NCI-H226 (cell line): ENCODE results near the gene TBC1D16.
"Not testable (repeated sequence)": the region's sequence is repeated elsewhere in the genome, so short reads cannot be mapped to it uniquely, and the experiment has no call there.

Experiments used
- DNase-seq: peaks from one replicate; pipeline ENCODE4 v3.0.0-alpha.2; 2015

Gene TBC1D16

DNA sequence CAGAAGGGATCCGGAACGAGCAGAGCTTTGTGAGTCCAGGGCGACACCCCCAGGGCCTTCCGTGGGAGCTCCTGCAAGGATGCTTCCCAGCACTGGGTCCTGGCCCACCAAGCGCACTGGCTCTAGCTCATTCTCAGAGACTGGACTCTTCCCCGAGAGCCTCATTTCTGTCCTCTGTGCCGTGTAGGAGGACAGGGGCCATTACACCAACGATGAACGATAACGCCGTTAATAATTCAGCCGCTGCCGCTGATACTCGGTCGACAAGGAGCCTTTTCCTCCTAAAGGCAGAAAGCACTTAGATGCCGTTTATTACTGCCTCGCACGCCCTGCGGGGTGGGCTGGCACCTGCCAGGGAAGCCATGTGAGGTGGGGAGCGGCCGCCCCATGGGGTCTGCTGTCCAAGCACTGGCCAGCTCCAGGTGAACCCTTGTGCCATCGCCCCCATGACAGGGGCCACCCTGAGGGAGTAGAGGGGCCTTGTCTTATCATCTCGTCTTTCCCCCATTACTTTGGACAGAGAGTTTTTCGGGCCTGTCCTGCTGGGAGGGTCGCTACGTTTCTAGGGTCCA is 33.5 kb downstream of the TBC1D16 start:
- DNase-seq: no peak

DNA sequence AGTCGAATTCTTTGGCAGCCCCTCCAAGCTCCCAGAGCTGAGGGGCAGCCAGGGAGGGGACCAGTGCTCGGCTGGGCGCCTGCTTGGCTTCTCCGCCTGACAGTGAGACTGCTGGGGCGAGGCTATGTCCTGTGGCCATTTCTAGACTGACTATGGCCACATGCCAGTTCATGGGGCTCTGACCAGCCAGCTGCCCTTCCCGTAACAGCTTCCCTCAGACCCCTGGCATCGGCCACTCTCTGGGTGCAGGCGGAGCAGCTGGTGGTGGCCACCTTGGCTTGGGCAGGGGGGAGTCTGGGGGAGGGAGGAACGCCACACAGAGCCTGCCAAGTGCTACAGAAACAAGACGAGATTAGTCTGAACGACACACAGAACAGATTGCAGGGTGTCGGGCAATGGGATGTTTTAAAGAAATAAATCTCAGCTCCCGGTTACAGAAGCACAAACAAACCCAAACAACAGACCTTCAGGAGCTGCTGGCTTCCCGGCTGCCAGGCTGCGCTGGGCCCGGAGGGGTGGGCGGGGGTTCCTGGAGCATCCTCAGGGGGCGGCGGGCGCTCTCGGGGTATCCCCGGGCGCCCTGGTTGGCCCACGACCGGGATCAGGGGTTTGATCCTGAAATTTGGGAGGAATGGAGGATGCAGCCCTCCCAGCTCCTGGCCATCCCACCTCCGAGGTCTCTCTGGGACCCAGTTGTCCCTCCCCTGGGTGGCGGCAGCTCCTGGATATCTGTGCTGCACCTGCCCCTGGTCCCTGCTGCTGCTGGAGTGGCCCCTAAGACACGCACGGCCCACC is 34.5 kb downstream of the TBC1D16 start:
- no peak for DNase-seq

DNA sequence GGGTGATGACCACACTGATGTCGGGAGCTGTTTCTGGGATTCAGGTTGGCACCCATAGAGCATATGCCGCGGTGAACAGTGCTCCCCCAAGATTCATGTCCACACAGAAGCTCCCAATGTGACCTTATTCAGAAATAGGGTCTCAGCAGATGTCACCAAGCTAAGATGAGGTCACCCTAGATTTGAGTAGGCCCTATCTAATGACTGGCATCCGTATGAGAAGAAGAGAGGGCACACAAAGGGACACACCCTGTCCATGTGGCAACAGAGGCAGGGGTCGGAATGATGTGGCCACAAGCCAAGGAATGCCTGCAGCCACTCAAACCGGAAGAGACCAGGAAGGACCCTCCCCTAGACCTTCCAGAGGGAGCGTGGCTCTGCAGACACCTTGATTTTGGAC is 35.5 kb downstream of the TBC1D16 start:
- DNase-seq: no peak

DNA sequence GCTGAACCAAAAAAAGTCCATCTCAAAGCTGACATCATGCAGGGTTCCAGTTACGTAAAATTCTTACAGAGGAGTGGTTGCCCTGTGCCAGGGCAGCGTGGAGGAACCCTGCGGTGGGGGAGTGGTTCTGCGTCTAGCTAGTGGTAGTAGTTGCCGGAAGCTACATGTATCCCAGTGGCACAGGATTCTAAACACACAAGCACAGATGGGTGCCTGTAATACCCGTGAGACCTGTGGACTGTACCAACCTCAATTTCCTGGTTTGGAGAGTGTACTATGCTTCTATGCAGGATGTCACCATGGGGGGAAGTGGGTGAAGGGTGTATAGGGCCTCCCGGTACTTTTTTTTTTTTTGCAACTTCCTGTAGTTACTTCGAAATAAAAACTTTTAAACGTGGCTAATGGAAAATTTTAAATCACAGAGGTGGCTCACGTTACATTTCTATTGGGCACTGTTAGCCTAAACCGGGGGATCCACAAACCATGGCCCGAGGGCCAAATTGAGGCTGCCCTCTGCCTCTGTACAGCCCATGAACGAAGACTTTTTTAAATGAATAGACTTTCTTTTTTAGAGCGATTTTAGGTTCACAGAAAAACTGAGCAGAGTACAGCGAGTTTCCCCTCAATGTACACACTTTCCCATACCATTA is 38.5 kb downstream of the TBC1D16 start:
- DNase-seq: no peak

DNA sequence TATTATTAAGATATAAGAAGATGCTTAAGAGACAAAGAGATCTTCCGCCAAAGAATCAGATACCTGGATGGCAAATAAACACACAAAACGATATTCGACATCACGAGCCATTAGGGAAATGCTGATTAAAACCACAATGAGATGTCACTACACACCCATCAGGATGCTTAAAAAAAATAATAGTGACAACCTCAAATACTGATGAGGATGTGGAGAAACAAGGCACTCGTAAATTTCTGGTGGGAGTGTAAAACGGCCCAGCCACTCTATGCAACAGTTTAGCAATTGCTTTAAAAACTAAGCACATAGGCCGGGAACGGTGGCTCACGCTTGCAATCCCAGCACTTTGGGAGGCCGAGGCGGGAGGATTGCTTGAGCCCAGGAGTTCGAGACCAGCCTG is 39.4 kb downstream of the TBC1D16 start:
- no peak for DNase-seq

DNA sequence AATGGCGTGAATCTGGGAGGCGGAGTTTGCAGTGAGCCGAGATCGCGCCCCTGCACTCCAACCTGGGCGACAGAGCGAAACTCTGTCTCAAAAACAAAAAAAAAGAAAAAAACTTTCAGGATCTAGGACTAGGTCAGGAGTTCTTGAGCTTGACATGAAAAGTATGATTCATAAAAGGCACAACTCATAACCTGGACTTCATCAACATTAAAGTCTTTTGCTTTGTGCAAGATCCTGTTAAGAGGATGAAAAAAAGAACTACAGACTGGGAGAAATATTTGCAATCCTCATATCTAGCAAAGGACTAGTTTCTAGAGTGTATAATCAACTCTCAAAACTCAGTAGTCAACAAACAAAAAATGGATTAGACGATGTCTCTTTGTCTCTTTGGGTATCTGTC is 40.0 kb downstream of the TBC1D16 start:
- DNase-seq: no peak

DNA sequence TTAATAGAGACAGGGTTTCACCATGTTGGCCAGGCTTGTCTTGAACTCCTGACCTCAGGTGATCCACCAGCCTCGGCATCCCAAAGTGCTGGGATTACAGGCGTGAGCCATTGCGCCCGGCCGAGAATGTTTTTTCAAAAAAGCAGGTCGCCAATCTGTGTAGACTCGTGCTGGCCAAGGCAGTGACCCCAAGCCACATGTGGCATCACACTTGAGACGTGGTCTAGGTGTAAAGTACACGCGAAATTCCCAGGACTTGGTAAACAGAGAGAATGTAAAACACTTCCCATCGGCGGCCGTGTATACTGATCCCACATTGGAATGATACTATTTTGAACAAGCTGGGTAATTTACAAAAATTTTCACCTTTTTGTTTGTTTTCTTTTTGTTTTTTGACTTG is 41.1 kb downstream of the TBC1D16 start:
- no peak for DNase-seq

DNA sequence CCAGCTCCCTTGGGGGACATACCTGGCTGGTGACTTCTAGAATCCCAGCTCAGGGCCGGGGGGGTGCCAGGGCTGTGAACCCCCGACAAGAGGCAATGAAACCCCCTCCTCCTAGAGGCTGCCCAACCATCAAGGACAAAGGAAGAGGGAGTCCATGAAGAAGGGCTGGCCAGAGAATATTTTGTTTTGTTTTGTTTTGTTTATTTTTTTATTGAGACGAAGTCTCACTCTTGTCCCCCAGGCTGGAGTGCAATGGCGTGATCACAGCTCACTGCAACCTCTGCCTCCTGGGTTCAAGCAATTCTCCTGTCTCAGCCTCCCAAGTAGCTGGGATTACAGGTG is 41.5 kb downstream of the TBC1D16 start:
- not testable (repeated sequence) for DNase-seq

DNA sequence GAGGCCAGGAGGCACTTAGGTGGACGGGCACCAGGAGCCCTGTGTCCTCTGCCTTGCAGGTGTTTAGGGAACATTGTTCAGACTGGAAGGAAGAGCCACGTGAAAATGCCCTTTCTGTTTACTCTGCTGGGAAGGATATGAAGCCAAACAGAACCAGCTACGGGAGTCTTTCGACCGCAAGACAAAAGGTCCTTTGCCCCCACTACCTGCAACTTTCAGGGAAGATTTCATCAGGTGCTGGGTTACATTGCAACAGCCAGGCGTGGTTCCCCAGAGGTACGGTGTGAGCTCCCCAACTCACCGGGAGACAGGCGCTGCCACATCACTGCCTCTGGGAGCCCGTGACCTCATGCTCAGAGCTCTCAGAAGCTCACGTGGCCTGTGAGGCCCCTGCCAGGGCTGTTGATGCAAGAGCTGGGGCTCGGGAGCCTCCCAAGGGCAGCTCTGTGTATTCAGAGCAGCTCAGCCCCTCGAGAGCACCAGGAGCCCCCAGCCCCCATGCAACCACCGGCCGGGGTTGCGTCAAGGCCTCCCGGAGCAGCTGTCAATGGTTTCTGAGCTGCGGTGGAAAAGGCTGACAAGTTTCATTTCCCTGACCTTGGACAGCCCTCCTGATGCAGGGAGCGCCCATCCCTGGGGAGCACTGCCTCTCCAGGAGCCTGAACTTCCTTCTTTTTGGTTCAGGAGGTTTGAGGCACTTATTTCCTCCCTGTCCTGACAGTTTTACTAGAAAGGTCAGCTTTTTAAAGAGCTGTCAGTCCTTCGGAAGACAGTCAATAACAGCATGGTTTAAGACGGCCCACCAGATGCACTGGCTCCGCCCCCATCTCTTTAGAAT is 42.1 kb downstream of the TBC1D16 start:
- DNase-seq: peak; percentile 92

DNA sequence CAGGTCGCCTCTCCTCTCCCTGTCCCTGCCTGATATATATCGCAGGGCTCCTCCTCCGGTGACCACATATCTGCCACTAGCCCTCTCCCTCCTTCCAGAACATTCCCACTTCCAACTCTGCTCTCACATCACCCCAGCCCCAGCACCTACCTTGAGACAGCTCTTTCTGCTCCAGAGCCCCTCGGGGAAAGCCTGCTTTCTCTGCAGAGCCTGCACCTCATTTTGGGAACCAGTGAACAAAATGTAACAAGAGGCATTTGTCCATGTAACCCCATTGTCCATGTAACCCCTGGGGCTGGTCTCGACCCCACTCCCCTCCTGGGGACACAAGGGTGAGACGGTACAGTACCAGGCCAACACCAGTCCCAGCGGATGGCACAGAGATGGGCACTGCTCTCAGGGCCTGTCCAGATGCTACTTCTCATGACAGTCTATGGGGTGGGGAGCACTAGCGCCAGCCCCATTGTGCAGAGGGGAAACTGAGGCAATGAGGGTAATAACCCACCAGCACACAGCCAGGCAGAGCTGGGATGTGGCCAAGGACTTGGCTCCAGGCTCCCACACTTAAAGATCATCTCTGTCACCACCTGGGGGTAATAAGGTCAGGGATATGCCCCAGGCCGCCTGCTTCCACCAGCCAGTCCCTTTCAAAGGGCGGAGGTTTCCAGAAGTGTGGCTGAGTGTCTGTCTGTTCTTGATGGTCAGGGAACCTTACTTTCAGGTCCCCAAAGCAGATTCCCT is 42.9 kb downstream of the TBC1D16 start:
- no peak for DNase-seq

DNA sequence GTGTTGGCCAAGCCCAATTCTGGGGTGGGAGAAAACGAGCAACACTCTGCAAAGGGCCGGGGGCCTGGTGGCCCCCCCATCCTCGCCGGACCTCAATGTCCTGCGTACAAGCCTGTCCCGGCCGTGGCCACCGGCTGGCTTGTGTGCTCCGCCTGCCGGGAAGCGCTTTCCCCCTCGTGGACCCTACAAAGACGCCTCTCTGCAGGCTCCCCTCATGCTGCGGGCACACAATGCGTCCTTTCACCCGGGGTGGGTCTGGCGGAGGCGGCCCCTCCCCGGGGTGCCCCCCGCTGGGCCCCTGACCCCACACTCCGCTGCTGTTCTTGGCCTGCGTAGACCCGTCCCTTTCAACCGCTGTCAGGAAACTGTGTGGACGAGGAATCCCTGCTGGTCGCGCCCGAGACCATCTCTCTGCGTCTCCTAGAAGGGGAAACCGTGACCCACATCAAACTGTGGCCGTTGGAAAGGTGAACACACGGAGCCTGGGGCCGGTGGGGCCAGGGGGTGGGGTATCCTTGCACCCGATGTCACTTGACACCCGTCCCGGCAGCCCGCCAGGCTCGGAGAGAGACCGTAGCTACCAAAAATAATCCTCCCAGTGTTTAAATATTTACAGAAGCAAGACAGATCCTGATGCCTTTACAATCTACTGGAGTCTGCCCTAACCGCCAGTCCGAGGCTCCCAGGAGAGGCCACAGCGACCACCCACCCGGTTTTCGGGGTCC is 43.6 kb downstream of the TBC1D16 start:
- no peak for DNase-seq

DNA sequence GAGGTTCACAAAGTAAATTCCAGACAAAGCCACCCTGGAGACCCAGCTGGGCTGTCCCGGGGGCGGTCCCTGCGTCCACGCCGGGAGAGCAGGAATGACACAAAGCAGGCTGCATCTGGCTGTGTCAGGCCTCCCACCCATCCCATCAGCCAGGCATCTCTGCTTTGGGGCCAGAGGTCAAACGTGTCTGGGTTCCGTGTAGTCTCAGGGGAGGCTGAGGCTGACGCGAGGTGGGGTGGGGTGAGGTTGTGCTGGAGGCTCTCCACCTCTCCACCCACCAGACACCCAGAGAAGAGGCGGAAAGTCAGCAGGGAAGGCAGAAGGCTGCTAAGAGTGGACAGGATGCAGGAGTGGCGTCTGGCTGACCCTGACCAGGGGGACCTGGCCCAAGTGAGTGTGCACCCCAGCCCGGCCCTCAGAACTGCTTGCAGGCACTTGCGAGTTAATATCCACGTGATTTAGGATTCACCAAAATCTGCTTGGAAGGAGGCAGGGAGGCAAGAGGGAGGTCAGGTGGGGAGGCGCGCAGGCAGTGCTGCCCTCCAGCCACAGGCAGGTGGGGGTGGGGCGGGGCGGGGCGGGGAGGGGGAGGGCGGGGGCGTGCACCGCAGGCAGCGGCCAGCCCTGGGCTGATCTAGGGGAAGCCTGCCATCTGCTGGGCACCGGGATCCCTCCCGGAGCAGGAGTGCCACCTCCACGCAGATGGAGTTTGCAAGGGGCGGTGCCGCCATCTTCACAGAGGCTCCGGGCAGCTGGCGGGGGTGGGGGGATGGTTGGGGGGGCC is 44.3 kb downstream of the TBC1D16 start:
- DNase-seq: peak; percentile 62

DNA sequence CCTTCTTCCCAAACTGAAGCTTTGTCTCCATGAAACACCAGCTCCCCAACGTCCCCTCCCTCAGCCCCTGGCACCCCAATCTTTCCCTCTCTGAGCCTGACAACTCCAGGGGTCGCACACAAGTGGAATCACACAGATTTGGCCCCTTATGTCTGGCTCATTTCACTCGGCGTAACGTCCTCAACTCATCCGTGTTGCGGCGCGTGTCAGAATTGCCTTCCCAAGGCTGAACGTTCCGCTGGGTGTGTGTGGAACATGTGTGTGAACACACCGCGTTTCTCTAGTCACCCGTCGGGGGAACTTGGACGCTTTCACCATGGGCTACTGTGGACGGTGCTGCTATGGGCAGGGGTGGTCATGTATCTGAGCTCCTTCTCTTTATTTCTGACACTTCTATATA is 45.0 kb downstream of the TBC1D16 start:
- DNase-seq: no peak

DNA sequence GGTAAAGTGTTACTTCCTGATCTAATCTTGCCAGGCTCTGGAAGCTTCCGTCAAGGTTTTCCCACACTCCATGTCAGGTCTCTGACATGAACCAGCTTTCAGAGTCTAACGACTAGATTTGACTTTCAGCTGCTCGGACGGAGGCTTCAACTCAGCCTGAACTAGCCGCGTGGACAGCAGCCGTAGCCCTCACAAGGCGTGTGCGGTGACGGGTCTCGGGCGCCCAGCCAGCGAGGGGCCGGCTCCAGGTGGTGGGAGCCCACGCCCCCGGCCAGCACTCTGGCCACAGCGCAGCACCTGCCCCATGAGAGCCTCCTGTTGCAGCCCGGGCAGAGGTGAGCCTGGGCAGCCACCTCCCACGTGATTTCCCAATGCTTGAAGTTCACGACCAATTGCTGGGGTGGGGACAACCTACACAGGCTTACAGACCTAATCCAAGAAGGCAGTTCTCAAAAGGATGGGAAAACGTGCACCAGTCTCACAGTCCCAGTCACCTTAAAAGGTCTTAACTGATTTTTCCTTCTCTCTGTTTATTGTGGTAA is 45.5 kb downstream of the TBC1D16 start:
- DNase-seq: no peak

DNA sequence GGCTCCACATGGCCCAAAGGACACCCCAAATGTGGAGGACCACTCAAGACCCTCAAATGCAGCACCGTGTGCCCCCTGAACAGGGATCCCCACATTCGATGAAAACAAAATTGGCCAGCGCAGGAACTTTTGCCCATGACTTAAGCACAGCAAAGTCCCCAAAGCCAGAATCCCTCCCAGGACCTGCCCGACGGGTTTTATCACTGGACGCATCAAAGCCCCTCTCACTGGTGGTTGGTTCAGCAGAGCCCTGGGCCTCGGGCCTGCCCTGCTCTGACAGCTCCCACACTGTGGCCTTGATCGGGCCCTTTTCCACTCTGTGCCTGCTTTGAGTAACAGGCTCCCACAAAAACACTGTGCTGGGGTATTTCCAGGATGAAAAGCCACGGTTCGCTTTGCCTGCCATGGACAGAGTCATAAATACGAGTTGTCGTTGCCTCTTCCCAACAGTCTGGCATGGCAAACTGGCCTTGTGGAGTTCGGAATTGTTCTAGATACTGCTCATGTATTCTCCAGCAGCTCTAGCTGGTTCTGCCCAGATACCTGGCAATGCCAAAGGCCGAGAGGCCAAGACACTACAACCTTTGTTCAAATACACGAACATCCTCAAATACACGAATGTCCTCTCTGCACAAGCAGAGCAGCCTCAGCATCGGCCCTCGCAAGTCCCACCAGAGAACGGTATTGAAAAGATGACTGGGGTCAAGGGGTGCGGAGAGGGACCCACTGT is 46.4 kb downstream of the TBC1D16 start:
- DNase-seq: no peak

DNA sequence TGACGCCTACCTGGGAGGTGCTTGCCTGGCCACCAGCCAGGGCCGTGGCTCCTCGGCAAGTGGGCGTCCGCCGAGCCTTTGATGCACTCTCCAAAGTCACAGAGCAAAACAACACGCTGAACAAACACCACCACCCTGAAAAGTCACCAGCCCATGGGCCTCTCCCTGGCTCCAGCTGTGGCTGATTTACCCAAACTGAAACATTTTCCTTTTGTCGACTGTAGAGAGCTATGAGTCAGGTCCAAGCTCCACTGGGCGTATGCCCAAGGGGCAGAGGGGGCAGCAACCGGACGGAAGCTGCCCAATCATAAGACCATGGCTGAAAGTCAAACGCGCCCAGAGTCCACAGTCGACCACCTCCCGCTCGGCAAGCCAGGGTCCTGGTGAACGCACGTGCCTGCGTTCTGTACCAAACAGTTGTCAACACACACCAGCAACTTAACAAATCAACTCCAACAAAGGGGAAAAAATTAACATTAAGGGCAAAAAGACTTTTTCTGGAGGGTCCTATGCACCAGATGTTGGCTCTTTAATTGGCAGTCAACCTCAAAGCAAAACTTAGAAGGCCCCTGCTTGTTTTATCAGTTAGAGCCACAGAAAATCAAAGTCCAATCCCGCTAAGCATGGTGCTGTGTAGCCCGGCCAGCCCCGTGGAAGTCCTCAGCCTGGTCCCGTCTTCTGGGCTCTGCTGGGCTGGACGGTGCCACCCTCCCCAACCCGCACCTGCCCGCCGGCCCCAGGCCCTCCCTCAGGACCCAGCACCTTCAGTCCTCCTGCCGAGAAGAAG is 47.3 kb downstream of the TBC1D16 start:
- DNase-seq: peak; percentile 27

DNA sequence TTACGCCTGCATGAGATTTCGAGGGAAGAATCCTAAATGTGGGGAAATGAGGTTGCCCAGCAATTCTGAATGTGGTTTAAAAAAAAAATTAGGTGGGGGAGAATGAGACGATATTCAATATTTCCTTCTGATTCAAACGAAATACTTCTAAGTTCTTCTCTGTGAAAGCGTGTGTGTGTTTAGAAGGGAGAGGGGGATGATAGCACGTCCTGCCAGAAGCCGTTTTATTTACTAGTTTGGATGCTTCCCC is 47.8 kb downstream of the TBC1D16 start:
- DNase-seq: no peak

DNA sequence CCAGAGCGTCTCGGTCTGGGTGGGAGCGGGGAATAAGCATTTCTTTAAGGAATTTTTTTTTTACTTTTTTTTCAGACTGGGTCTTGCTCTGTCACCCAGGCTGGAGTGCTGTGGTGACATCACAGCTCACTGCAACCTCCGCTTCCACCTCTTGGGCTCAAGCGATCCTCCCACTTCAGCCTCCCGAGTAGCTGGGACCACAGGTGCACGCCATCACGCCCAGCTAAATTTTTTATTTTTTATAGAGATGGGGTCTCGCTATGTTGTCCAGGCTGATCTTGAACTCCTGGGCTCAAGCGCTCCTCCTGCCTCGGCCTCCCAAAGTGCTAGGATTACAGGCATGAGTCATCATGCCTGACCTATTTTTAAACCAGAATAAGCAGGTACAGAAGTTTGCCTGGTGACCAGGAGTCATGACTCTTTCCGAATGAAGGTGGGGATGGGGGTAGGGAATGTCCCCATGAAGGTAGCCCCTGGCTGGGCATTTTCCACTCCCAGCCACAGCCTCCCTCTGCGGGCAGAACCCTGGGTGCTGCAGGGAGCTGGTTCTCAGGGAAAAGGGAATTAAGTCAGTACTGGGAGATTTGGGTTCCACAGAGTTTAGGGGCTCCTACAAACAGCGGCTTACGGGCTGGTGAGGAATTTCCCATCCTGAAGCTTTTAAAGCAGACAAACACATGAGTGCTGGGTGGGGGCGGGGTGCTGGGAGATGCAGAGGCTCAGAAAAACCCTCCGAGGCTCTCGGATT is 48.3 kb downstream of the TBC1D16 start:
- no peak for DNase-seq
